Measurements from ENCODE around the gene TFDP1.

The TFDP1 gene

DNA sequence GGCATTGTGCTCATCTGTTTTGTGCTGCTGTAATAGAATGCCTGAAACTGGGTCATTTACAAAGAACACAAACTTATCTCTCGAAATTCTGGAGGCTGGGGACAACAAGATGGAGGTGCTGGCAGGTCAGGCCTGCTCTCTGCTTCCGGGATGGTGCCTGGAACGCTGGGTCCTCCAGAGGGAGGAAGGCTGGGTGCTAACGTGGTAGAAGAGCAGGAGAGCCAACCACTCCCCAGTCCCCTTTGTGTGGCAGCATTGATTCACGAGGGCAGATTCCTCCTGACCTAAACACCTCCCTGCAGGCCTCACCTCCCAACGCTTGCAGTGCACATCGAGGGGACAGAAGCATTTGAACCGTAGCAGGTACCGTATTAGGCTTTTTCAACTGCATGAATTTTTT, 34.1 kb upstream of the TFDP1 start:
- TF ChIP-seq, protein P1, sequence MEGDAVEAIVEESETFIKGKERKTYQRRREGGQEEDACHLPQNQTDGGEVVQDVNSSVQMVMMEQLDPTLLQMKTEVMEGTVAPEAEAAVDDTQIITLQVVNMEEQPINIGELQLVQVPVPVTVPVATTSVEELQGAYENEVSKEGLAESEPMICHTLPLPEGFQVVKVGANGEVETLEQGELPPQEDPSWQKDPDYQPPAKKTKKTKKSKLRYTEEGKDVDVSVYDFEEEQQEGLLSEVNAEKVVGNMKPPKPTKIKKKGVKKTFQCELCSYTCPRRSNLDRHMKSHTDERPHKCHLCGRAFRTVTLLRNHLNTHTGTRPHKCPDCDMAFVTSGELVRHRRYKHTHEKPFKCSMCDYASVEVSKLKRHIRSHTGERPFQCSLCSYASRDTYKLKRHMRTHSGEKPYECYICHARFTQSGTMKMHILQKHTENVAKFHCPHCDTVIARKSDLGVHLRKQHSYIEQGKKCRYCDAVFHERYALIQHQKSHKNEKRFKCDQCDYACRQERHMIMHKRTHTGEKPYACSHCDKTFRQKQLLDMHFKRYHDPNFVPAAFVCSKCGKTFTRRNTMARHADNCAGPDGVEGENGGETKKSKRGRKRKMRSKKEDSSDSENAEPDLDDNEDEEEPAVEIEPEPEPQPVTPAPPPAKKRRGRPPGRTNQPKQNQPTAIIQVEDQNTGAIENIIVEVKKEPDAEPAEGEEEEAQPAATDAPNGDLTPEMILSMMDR (IDR thresholded peaks at IDR 0.05; ENCODE audit: borderline replicate concordance, control extremely low read depth, extremely low read depth, insufficient read depth, missing control alignments) = no peak
- in situ Hi-C loops (cut with MboI; ENCODE audit: low sequenced_read_pairs, unreplicated experiment) = no loop called here
- no peak for DNase-seq (ENCODE audit: low spot score)

DNA sequence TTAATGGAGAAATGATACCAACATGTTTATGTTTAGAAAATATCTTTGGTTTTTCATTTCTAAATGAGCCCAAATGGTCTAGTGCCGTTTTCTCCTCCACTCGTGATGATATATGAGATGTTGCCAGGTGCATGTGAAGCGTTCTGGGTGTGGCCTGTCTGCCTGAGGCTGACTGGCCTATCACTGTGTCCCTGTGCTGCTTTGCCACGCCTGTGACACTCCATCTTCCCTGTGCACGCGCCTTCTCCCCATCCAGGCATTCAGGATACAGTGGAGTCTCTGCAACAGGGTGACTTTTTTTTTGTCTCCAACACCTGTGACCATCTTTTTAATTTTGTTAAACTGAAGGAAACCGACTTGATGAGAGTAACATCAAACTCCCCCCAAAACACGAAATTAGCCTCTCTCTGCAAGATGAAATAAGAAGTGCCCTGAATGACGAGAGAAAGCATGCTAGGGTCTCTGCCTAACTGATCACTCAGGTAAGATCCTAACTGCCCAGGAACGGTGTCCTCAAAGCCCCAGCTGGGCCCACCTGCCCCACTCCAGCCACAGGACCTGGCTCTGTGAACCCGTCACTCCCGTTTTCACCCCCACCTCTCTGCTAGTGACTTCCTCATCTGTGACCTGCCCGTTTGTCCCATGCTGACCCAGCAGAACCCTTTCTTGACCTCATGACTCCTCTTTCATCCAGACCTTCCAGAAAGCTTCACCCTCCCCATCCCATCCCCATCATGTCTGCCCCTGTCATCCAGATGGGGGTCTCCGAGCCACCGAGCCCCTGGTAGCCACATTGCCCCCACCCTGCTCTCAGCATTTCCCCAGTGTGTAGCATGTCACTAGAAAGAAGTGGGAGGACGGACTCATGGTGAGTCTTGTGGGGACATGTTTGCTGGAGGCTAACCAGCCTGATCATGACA, 33.2 kb upstream of the TFDP1 start:
- in situ Hi-C loops (cut with MboI; ENCODE audit: low sequenced_read_pairs, unreplicated experiment) = no loop called here
- no peak for DNase-seq (ENCODE audit: low spot score)
- TF ChIP-seq, protein P1 (IDR thresholded peaks at IDR 0.05; ENCODE audit: borderline replicate concordance, control extremely low read depth, extremely low read depth, insufficient read depth, missing control alignments) = no peak

DNA sequence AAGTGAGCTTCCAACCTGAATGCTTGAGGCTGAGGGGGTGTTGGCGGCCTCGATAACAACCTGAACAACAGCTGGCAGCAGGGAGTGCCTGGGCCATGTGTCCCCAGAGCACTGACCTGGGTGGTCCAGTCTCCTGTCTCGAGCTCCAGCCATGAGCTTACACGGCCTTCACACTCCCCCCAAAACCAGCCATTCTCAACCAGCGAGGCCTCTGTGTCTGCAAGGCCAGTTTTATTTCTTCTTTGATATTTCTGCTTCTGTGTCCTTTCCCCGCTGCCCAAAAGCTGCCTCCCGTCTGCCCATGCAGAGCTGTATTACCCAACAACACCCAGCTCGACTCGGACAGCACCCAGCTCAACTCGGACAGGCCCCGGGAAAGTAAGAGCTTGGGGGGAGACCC, 32.5 kb upstream of the TFDP1 start:
- DNase-seq (ENCODE audit: low spot score) = no peak
- in situ Hi-C loops (cut with MboI; ENCODE audit: low sequenced_read_pairs, unreplicated experiment) = no loop called here
- TF ChIP-seq, protein P1 (IDR thresholded peaks at IDR 0.05; ENCODE audit: borderline replicate concordance, control extremely low read depth, extremely low read depth, insufficient read depth, missing control alignments) = no peak

DNA sequence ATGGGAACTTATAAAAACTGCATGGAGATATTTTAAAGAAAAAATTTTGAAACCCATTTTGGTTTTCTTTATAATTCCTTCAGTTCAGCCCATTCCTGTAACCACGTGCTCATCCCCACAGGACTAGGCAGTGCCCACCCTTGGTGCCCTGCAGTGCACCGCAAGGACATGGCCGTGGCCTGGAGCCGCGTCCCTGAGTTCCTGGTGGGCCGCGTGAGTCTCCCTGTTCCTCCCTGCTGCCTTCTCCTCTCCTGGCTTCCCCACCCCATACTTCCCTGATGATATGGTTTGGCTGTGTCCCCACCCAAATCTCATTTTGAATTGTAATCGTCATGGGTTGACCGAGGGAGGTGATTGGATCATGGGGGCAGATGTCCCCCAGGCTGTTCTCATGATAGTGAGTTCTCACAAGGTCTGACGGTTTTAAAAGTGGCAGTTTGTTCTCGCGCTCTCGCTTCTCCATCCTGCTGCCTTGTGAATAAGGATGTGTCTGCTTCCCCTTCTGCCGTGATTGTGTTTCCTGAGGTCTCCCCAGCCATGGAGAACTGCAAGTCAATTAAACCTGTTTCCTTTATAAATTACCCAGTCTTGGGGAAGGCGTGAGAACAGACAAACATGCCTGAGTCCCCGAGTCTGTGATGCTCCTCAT, 31.6 kb upstream of the TFDP1 start:
- in situ Hi-C loops (cut with MboI; ENCODE audit: low sequenced_read_pairs, unreplicated experiment) = no loop called here
- no peak for DNase-seq (ENCODE audit: low spot score)
- TF ChIP-seq, protein P1 (IDR thresholded peaks at IDR 0.05; ENCODE audit: borderline replicate concordance, control extremely low read depth, extremely low read depth, insufficient read depth, missing control alignments) = no peak

DNA sequence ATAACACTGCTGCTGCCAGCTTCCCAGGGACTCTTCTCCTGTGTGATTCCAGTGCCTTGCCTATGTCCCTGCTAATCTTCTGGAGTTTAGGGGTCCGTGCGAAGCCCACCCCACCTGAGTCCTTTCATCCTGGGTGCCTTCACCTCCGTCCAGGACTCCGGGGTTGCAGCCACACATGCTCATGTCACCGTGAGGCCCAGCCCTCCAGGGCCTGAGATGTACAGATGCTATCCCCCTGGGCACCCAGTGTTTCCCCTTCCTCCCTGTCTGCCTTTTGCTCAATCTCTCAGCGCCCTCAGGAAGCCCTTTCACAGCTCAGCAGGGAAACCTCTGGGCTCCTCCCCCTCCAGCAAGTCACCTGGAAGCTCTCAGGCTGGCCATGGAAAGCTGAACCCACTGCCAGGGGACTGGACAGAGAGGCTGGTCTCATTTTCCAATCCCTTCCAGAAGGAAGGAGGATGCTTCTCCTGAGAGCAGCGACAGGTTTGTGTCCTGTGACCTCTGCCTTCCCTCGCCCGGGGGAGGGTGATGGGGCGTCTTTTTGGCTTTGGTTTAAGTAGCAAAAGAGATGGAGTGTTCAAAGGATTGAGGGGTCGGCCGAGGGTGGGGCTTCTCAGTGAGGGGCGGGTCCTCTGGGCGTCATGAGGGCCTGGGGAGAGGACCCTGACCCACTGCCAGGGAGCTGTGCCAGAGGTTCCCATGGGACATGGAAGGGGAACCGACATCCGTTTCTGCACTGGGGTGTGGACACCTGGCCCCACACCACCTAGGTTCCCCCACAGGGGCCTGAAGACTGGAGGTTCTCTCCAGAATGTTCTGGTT, 30.8 kb upstream of the TFDP1 start:
- in situ Hi-C loops (cut with MboI; ENCODE audit: low sequenced_read_pairs, unreplicated experiment) = no loop called here
- DNase-seq (ENCODE audit: low spot score) = no peak
- TF ChIP-seq, protein P1 (IDR thresholded peaks at IDR 0.05; ENCODE audit: borderline replicate concordance, control extremely low read depth, extremely low read depth, insufficient read depth, missing control alignments) = no peak

DNA sequence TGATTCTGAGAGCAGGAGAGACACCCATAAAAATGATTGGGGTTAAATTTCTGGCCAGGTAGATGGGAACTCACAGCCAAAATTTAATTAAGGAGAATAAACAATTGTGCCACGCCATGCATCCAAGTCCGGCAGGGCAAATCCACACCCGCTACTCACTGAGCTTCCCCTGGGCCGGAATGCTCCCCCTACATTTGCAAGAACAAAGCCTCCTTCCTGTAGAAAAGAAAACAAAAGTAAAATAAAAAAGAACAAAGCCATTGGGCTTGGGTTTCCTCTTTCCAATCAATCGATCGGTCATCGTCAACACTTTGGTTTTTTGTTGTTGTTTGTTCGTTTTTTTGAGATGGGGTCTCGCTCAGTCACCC, 30.2 kb upstream of the TFDP1 start:
- DNase-seq (ENCODE audit: low spot score) = no peak
- TF ChIP-seq, protein P1 (IDR thresholded peaks at IDR 0.05; ENCODE audit: borderline replicate concordance, control extremely low read depth, extremely low read depth, insufficient read depth, missing control alignments) = no peak
- in situ Hi-C loops (cut with MboI; ENCODE audit: low sequenced_read_pairs, unreplicated experiment) = no loop called here

Measured in GM13976 (cell line).